Hepatocyte (in vitro differentiated cells): Measurements from ENCODE around the gene KIF5B.

ENCODE experiments used
- CTCF ChIP-seq: fragments of 200-600 bp; sonication (generic); IDR thresholded peaks from 2 replicates; pipeline ENCODE4 v1.5.1; 2016; ENCODE audit warnings: antibody characterized with exemption, mild to moderate bottlenecking; ENCODE audit not compliant: poor library complexity
- EZH2 ChIP-seq: fragments of 200-600 bp; sonication (generic); IDR thresholded peaks from 2 replicates; pipeline ENCODE4 v1.6.1; 2016; ENCODE audit warnings: antibody characterized with exemption, mild to moderate bottlenecking, borderline replicate concordance
- EZH2phosphoT487 ChIP-seq: fragments of 200-600 bp; sonication (generic); IDR thresholded peaks from one replicate; pipeline ENCODE4 v1.6.1; 2018; ENCODE audit warnings: antibody characterized with exemption, mild to moderate bottlenecking, low read depth, moderate library complexity; ENCODE audit not compliant: unreplicated experiment, severe bottlenecking

GRCh38 chr10:31999836-32000235 lies 56.4 kb downstream of the KIF5B start:
- TF ChIP-seq CTCF: no peak
- no peak for TF ChIP-seq EZH2phosphoT487
- TF ChIP-seq EZH2: no peak
